Hepatic stellate cell (primary cell): ENCODE data around the gene LSM10.

ENCODE experiments used
- DNase-seq: peaks from one replicate; pipeline ENCODE4 v3.0.0; 2011; ENCODE audit warnings: low spot score

LSM10 gene

GRCh38 chr1:36408479-36408878, 10.8 kb upstream of the LSM10 start:
- DNase-seq, result peak; percentile 79

- DNase-seq, result no peak
These were observed 8.7 kb upstream of the LSM10 start for GRCh38 chr1:36406440-36406839.

DNA sequence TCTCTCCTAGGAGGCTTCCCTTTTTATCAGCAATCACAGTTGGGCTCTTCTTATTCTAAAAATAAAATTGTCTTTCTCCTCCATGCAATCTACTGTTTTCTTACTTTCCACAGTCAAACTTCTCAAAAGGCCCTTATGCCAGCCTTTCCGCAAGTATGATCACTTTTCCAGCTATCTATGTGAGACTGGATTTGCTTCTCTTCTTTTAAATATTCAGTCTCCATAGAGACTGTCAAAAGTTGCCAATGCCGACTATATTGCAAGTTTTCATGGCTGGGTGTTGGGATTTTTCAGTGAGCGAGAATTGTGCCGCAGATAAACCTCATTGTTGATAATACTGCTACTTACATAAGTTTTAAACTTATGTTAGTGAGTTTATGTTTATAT, 4.8 kb upstream of the LSM10 start:
- no peak for DNase-seq

- no peak for DNase-seq
These were observed 4.1 kb upstream of the LSM10 start for GRCh38 chr1:36401602-36402503.

DNA sequence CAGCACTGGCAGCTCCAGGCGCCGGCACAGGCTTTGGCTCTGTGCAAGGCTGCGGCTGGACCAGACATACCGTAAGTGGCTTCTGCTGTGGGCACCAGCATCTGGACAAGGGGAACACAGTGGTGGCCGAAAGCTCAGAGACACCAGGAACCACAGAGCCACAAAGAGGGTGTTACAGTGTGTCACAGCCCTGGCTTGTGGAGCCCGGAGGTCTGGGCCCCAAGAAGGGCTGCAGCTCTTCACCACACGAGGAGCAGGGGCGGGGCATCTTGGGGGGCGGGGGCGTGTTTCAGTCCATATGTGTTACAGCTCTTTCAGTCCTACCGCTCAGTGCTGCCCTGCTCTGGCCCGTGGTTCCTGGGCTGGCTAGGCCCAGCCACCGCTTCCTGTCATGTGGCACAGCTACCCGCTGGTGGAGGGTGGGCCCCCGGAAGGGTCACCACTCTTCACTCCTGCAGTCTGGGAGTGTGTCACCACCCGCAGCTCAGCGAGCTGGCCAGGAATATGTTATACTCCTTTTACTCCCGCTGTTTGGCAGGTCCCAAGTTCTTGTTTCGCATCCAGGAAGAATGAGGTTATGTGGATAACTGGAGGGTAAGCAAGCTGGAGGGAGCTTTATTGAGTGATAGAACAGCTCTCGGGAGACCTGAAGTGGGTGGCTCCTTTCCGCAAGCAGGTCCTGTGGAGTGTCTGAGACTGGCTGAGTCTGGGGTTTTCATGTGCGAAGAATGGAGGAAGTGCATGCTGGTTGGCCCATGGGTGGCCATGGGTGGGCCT, 3.3 kb upstream of the LSM10 start:
- peak; percentile 90 for DNase-seq

DNA sequence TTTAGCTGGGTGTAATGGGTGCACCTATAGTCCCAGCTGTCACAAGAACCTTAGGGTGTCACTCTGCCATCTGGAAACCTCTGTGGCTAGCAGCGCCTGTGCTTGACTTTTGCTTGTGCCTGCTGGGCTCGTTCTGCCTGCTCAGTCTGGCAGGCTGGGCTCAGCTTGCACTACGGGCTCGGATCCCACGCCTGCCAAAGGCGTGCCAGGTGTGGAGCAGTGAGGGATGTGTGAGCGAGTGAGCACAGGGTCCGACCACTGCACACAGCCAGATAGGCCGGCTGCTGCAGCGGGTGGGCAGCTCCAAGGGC, 2.8 kb upstream of the LSM10 start:
- DNase-seq, result no peak

GRCh38 chr1:36398370-36398977, 766 bp upstream of the LSM10 start:
- no peak for DNase-seq

DNA sequence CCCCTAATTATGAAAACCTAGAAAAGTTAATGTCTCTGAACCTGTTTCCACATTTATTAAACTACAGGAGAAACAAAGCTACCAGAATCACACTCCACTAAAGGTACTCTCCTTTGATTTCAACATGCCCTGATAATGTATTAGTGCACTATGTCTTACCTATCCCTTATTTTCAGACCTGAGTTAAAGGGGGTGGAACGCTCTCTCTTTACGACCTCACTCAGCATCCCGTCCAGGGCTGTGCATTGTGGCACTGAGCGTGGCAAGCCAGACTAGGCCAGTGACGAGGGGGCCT, 678 bp downstream of the LSM10 start:
- no peak for DNase-seq

DNA sequence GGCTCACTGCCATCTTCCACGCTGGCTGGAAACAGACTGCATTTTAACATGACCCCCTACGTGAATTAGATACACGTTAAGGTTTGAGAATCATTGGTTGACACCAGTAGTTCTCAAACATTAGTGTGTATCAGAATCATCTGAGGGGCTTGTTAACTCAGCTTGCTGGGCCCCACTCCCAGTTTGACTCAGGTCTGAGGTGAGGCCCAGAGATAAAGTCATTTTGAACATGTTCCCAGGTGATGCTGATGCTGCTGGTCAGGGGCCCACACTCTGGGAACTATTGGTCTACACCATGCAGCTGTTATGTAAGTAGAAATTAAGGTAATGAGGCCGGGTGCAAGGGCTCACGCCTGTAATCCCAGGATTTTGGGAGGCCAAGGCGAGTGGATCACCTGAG, 1.3 kb downstream of the LSM10 start:
- no peak for DNase-seq

GRCh38 chr1:36393686-36394085, 4.0 kb downstream of the LSM10 start:
- no peak for DNase-seq

- no peak for DNase-seq
These were observed 4.9 kb downstream of the LSM10 start for GRCh38 chr1:36392836-36393235.

GRCh38 chr1:36391271-36391670, 6.4 kb downstream of the LSM10 start:
- no peak for DNase-seq

DNA sequence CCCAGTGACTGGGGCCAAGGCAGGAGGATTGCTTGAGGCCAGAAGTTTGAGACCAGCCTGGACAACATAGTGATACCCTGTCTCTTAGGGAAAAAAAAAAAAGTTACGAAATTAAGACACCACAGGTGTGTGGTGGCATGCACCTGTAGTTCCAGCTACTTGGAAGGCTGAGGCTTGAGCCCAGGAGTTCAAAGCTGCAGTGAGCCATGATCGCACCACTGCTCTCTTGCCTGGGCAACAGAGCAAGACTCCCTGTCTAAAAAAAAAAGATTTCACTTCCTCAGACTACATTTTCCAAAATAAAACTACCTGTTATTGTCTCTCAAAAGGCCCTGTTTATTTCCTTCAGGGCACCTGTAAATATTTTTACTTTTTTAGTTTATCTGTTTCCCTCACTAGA, 7.3 kb downstream of the LSM10 start:
- DNase-seq, result no peak

DNA sequence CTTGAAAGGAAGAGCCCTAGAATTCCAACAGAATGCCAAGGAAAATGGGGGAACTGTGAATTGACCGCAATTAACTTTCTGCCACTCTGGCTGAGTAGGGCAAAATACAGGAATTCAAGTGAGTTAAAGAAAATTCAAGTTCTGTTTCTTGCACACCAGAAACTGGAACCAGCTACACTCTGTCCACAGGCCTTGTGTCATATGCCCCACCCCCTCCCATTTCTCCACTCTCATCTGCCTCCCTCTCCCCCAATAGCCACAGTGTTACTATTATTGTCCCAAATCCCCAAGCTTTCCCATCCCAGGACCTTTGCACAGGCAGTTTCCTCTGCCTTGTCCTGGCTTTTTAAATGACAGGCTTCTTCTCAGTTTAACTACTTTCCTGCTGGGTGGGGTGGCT, 7.7 kb downstream of the LSM10 start:
- no peak for DNase-seq

GRCh38 chr1:36389261-36389660, 8.4 kb downstream of the LSM10 start:
- no peak for DNase-seq

- DNase-seq, result peak; percentile 48
These were observed 10.4 kb downstream of the LSM10 start for GRCh38 chr1:36387141-36387949.

GRCh38 chr1:36386265-36387140, 11.2 kb downstream of the LSM10 start:
- DNase-seq, result peak; percentile 97

GRCh38 chr1:36385410-36386264, 12.1 kb downstream of the LSM10 start, which contains the start of gene STK40:
STK40 (minus strand) TSS chr1:36385924; CDS start chr1:36361332, 24,592 bp downstream.
- DNase-seq, result peak; percentile 92

- DNase-seq, result no peak
These were observed 12.9 kb downstream of the LSM10 start for GRCh38 chr1:36384542-36385409.
